ENCODE measurements around the gene GABRA4. TPM values are rescaled to one million over a fixed set of nuclear protein-coding genes. Genes with fewer than 3 reads are reported as not detected.

GABRA4 gene
- total RNA-seq, 1 donor from 2014 or later: not detected

DNA sequence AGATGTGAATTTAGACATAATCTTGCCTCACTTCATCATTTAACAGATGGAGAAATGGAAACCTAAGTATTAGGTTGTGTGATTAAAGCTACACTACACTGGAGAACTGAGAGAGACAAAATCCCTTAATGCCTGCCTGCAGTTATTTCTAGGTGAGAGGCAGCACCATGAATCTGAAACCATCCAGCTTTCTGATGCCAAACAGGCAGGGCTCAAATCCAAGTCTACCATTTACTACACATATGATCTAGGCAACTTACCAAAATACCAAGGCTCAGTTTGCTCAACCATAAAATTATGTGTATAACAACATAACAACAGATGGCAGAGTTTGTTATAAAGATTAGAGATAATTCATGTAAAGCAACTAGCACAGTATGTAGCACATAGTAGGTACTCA, 38.7 kb downstream of the GABRA4 start:
- Histone ChIP-seq H3K4me1 (no peaks in the 10 kb centered on the region), H3K9me3 (no peaks in the 10 kb centered on the region), H3K27me3 (ENCODE audit: low read depth) (peaks cover 9% of the 10 kb centered on the region), H3K36me3 (no peaks in the 10 kb centered on the region), H3K27ac (no peak overlapping the region), H3K4me3 (no peak overlapping the region)
- TF ChIP-seq, protein P1, sequence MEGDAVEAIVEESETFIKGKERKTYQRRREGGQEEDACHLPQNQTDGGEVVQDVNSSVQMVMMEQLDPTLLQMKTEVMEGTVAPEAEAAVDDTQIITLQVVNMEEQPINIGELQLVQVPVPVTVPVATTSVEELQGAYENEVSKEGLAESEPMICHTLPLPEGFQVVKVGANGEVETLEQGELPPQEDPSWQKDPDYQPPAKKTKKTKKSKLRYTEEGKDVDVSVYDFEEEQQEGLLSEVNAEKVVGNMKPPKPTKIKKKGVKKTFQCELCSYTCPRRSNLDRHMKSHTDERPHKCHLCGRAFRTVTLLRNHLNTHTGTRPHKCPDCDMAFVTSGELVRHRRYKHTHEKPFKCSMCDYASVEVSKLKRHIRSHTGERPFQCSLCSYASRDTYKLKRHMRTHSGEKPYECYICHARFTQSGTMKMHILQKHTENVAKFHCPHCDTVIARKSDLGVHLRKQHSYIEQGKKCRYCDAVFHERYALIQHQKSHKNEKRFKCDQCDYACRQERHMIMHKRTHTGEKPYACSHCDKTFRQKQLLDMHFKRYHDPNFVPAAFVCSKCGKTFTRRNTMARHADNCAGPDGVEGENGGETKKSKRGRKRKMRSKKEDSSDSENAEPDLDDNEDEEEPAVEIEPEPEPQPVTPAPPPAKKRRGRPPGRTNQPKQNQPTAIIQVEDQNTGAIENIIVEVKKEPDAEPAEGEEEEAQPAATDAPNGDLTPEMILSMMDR (IDR thresholded peaks at IDR 0.05): no peak
- DNase-seq (no peak), ATAC-seq (no peak)
- intact Hi-C loops (cut with DNase I): no loop called here

DNA sequence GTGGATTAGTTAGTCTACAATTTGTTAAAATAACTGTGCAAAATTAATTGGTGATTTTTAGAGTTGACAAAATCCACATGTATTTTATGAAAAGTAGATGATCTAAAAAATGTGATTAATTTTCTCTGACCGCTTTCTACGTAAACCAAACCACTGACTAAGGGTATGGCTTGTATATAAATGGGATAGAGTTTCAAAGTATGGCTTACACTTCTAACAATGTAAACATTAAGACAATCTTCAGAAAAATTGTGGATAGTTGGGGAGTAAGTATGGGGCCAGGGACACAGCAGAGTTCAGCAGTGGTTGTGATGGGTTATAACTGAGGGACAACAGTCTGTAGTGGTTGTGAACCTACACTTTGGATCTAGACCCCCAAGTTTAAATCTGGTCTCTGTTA, 39.8 kb downstream of the GABRA4 start:
- no peaks in the 10 kb centered on the region for H3K4me1 ChIP-seq
- H3K27me3 ChIP-seq (ENCODE audit: low read depth): peaks cover 9% of the 10 kb centered on the region
- TF ChIP-seq, protein P1 (IDR thresholded peaks at IDR 0.05): no peak
- ATAC-seq (no peak), DNase-seq (no peak)
- H3K36me3 ChIP-seq: no peaks in the 10 kb centered on the region
- H3K9me3 ChIP-seq: no peaks in the 10 kb centered on the region
- intact Hi-C loops (cut with DNase I): no loop called here
- no peak overlapping the region for H3K4me3 ChIP-seq
- no peak overlapping the region for H3K27ac ChIP-seq

DNA sequence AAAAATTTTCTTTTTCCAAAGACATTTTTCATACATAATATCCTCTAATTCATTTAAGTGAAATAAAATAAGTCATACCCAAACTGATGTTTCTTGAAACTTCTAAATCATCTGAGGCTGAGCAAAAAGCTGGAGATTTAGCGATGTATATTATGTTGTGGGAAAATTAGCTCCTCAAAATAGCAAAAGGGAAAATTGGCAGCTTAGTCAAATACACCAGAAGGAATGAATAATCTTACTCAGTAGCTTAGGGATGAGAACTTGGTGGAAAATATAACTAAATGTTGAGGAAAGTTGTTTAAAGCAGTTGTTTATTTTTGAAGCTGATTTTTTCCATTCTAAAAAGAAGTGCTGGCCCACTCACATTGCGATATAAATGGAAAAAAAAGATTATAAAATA, 40.9 kb downstream of the GABRA4 start:
- H3K27me3 ChIP-seq (ENCODE audit: low read depth): peaks cover 9% of the 10 kb centered on the region
- H3K4me1 ChIP-seq: no peaks in the 10 kb centered on the region
- H3K4me3 ChIP-seq: no peak overlapping the region
- ATAC-seq (no peak), DNase-seq (no peak)
- H3K36me3 ChIP-seq: no peaks in the 10 kb centered on the region
- H3K9me3 ChIP-seq: no peaks in the 10 kb centered on the region
- intact Hi-C loops (cut with DNase I): no loop called here
- TF ChIP-seq, protein P1 (IDR thresholded peaks at IDR 0.05): no peak
- H3K27ac ChIP-seq: no peak overlapping the region

DNA sequence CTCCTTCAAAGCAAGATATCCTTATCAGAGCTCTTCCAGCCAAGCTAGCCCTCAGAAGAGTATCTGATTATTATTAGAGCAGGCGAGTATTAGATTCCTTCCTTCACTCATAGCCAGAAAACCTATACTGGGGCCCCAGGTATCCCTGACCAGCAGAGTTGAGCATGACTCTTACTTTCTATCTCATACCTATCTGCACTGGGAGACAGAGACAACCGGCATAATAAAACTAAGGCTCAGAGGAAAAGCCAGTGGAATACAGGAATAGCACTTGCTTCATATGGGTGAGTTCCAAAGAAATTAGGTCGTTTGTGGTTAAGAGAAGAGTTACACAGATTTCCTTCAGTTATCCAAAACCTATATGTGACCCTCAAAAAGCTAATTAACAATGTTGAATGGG, 42.6 kb downstream of the GABRA4 start:
- DNase-seq: no peak
- ATAC-seq: no peak
- Histone ChIP-seq H3K9me3 (no peaks in the 10 kb centered on the region), H3K27me3 (ENCODE audit: low read depth) (peaks cover 9% of the 10 kb centered on the region), H3K27ac (no peak overlapping the region), H3K4me1 (no peaks in the 10 kb centered on the region), H3K4me3 (no peak overlapping the region), H3K36me3 (no peaks in the 10 kb centered on the region)
- TF ChIP-seq, protein P1 (IDR thresholded peaks at IDR 0.05): no peak
- intact Hi-C loops (cut with DNase I): no loop called here

DNA sequence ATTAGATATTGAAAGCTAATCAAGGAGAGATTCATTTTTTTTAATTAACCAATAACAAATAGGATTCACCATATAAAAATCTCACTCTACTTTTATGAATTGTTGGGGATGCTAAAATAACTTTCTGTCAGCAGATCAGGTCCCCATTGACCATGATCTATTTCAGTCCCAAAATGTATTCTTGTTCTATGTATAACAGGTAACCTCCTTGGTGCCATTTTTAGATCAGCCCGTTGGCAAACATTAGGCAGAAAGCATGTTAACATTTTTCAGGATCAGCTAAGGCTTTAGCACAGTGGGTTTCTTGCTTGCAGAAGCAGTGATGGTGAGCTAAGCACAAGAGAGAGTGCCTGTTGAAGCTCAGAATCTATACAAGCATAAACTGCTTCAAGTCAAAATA, 43.6 kb downstream of the GABRA4 start:
- Histone ChIP-seq H3K36me3 (no peaks in the 10 kb centered on the region), H3K27ac (no peak overlapping the region), H3K9me3 (no peaks in the 10 kb centered on the region), H3K27me3 (ENCODE audit: low read depth) (peaks cover 8% of the 10 kb centered on the region), H3K4me3 (no peak overlapping the region), H3K4me1 (no peaks in the 10 kb centered on the region)
- intact Hi-C loops (cut with DNase I): no loop called here
- no peak for ATAC-seq
- no peak for DNase-seq
- TF ChIP-seq, protein P1 (IDR thresholded peaks at IDR 0.05): no peak

DNA sequence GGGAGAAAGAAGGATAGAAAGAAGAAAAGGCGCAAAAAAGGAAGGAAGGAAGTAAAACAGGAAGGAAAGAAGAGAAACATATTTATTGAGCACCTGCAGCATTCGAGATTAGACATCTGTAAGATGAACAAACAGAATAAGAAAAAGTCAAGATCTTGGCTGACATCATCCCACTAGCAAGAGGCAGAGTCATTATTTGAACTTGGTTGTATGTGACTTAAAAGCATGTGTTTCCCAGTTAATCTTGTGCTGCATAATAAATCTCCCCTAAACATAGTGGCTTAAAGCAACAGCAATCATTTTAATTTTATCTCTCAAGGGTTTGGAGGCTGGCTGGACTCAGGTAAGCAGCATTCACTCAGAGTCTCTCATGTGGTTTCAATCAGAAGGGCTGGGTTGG, 45.8 kb downstream of the GABRA4 start:
- Histone ChIP-seq H3K9me3 (no peaks in the 10 kb centered on the region), H3K36me3 (no peaks in the 10 kb centered on the region), H3K4me1 (no peaks in the 10 kb centered on the region), H3K27ac (no peak overlapping the region), H3K27me3 (ENCODE audit: low read depth) (no peaks in the 10 kb centered on the region), H3K4me3 (no peak overlapping the region)
- no peak for ATAC-seq
- DNase-seq: no peak
- intact Hi-C loops (cut with DNase I): no loop called here
- TF ChIP-seq, protein P1 (IDR thresholded peaks at IDR 0.05): no peak
